ENCODE data around the gene CD83. TPM values are rescaled to one million over a fixed set of nuclear protein-coding genes. Genes with fewer than 3 reads are reported as not detected.
A peak's percentile ranks its signal among the peaks of the same experiment; 100 is the strongest.

CD83 gene
- total RNA-seq, 1 experiment from 2014 or later = 6.5 TPM

DNA sequence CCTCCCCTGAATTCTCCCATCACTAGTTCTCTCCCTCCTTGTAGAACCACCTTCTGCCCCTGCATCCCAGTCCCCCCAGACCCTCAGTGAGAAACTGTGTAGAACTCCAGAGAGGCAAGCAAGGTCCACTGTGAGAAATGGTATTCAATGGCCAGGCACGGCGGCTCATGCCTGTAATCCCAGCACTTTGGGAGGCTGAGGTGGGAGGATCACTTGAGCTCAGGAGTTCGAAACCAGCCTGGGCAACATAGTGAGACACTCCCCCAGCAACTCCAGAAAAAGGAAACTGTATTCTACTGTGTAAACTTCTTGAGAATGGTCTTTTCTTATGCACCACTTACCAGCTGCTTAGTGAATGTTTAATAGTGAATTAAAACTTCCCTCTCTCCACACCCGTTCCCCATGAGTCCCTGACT, 8.2 kb upstream of the CD83 start:
- Mint-ChIP-seq H3K36me3 (ENCODE audit: insufficient read depth, unreplicated experiment) (no peaks in the 10 kb centered on the region), H3K27me3 (ENCODE audit: unreplicated experiment) (peaks cover 8% of the 10 kb centered on the region), H3K4me3 (ENCODE audit: low read depth, unreplicated experiment) (no peak overlapping the region), H3K27ac (ENCODE audit: unreplicated experiment) (no peak overlapping the region), H3K9me3 (ENCODE audit: low read depth, unreplicated experiment) (peaks cover 3% of the 10 kb centered on the region), H3K4me1 (ENCODE audit: low read depth, unreplicated experiment) (peaks cover 5% of the 10 kb centered on the region)
- TF ChIP-seq, protein P1, sequence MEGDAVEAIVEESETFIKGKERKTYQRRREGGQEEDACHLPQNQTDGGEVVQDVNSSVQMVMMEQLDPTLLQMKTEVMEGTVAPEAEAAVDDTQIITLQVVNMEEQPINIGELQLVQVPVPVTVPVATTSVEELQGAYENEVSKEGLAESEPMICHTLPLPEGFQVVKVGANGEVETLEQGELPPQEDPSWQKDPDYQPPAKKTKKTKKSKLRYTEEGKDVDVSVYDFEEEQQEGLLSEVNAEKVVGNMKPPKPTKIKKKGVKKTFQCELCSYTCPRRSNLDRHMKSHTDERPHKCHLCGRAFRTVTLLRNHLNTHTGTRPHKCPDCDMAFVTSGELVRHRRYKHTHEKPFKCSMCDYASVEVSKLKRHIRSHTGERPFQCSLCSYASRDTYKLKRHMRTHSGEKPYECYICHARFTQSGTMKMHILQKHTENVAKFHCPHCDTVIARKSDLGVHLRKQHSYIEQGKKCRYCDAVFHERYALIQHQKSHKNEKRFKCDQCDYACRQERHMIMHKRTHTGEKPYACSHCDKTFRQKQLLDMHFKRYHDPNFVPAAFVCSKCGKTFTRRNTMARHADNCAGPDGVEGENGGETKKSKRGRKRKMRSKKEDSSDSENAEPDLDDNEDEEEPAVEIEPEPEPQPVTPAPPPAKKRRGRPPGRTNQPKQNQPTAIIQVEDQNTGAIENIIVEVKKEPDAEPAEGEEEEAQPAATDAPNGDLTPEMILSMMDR (IDR thresholded peaks at IDR 0.05; ENCODE audit: unreplicated experiment) = no peak
- no TSS peak for BruUV-seq (replicated peaks)
- no peak for DNase-seq
- CTCF ChIA-PET = no interaction called here
- intact Hi-C loops (cut with micrococcal nuclease; ENCODE audit: unreplicated experiment) = no loop called here

DNA sequence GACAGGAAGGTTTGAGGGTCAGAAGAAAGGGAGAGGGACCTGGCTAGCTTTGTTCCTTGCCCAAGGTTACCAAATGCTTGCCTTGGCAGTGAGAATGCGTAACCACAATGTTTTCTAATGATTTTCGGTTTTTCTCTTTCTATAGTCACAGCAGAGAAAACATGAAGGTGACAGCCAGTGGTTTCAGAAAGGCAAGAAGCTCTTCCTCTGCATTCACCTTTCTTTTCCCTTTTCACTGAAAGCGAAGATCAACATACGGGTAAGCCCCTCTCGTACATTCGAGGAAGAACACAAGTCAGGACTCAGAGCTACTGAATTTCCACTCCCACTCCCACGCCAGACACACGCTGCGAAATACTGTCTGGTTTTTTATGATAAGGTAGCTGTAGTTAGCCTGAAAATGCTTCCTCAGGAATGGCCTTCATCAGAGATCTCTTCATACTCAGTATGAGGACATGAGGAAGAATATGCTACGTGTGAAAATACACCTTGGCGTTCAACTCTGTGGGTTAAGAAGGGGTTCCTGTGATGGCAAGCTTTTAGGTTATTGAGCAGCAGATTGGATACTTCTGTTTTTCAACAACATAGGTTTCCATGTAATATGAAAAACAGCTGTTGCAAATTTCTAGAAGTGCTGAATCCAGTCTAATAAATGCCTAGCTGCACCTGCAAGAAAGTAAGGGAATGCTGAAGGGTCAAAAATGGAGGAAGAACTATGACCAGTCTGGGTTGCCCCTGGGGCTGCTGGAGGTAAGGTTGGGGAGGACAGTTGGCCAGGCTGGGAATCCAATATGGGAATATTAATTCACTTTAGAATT, 7.4 kb upstream of the CD83 start:
- peaks cover 5% of the 10 kb centered on the region for H3K4me1 Mint-ChIP-seq (ENCODE audit: low read depth, unreplicated experiment)
- TF ChIP-seq, protein P1 (IDR thresholded peaks at IDR 0.05; ENCODE audit: unreplicated experiment) = no peak
- peaks cover under 1% of the 10 kb centered on the region for H3K27me3 Mint-ChIP-seq (ENCODE audit: unreplicated experiment)
- no peaks in the 10 kb centered on the region for H3K36me3 Mint-ChIP-seq (ENCODE audit: insufficient read depth, unreplicated experiment)
- H3K4me3 Mint-ChIP-seq (ENCODE audit: low read depth, unreplicated experiment) = no peak overlapping the region
- CTCF ChIA-PET = no interaction called here
- DNase-seq = no peak
- peaks cover 3% of the 10 kb centered on the region for H3K9me3 Mint-ChIP-seq (ENCODE audit: low read depth, unreplicated experiment)
- H3K27ac Mint-ChIP-seq (ENCODE audit: unreplicated experiment) = no peak overlapping the region
- intact Hi-C loops (cut with micrococcal nuclease; ENCODE audit: unreplicated experiment) = no loop called here
- BruUV-seq (replicated peaks) = no TSS peak

DNA sequence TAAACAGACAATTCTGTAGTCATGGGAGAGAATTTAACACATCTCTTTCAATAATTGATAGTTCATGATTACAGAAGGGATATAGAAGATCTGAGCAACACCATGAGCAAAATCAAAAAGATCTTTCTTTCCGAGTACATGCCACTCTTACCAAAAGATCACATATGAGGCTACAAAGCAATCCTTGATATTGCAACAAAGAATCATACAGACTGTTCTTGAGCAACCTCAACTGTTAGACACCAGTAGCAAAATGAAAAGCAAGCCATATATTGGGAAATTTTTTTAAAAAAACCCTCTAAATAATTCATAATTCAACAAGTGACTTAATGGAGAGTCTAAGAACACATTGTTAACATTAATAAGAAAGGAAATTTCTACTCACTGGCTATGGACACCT, 3.6 kb upstream of the CD83 start:
- no peaks in the 10 kb centered on the region for H3K27me3 Mint-ChIP-seq (ENCODE audit: unreplicated experiment)
- H3K9me3 Mint-ChIP-seq (ENCODE audit: low read depth, unreplicated experiment) = no peaks in the 10 kb centered on the region
- TF ChIP-seq, protein P1 (IDR thresholded peaks at IDR 0.05; ENCODE audit: unreplicated experiment) = no peak
- CTCF ChIA-PET = no interaction called here
- intact Hi-C loops (cut with micrococcal nuclease; ENCODE audit: unreplicated experiment) = no loop called here
- no TSS peak for BruUV-seq (replicated peaks)
- H3K4me1 Mint-ChIP-seq (ENCODE audit: low read depth, unreplicated experiment) = peaks cover 12% of the 10 kb centered on the region
- no peak for DNase-seq
- no peak overlapping the region for H3K4me3 Mint-ChIP-seq (ENCODE audit: low read depth, unreplicated experiment)
- H3K36me3 Mint-ChIP-seq (ENCODE audit: insufficient read depth, unreplicated experiment) = peaks cover 14% of the 10 kb centered on the region
- no peak overlapping the region for H3K27ac Mint-ChIP-seq (ENCODE audit: unreplicated experiment)

DNA sequence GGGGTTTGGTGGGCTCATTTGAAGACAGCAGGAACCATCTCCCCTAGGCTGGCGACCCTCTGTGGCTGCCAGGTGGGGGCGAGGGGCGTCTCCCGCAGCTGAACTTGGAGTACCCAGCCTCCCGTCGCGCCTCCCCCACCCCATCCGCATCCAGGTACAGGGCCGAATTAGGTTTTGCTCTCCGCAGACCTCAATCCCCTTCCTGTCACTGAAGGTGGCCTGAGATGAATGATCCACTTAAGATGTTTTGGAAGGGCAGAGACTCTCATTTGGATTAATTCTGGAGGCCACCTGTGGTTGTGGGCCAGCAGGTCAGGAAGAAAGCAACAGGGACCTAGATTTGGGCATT, 493 bp downstream of the CD83 start:
- Mint-ChIP-seq H3K27ac (ENCODE audit: unreplicated experiment) (peak overlapping the region; percentile 82), H3K27me3 (ENCODE audit: unreplicated experiment) (no peaks in the 10 kb centered on the region), H3K4me1 (ENCODE audit: low read depth, unreplicated experiment) (peaks cover 7% of the 10 kb centered on the region), H3K9me3 (ENCODE audit: low read depth, unreplicated experiment) (no peaks in the 10 kb centered on the region), H3K4me3 (ENCODE audit: low read depth, unreplicated experiment) (peak overlapping the region; percentile 92), H3K36me3 (ENCODE audit: insufficient read depth, unreplicated experiment) (peaks cover 14% of the 10 kb centered on the region)
- no peak for DNase-seq
- CTCF ChIA-PET = no interaction called here
- intact Hi-C loops (cut with micrococcal nuclease; ENCODE audit: unreplicated experiment) = no loop called here
- BruUV-seq (replicated peaks) = no TSS peak
- TF ChIP-seq, protein P1 (IDR thresholded peaks at IDR 0.05; ENCODE audit: unreplicated experiment) = no peak
